Endodermal cell (in vitro differentiated cells): ENCODE measurements around the gene CLGN. TPM values are rescaled to one million over a fixed set of nuclear protein-coding genes. Genes with fewer than 3 reads are reported as not detected.
"Not testable (repeated sequence)": the region's sequence is repeated elsewhere in the genome, so short reads cannot be mapped to it uniquely, and the experiment has no call there.

Experiments used
- DNase-seq: peaks from one replicate; pipeline ENCODE4 v3.0.0-alpha.2; 2017
- H3K27ac ChIP-seq: 2 replicates; pipeline ENCODE4 v1.5.1; 2013; ENCODE audit warnings: mild to moderate bottlenecking, low read depth, low read length, moderate library complexity
- H3K27me3 ChIP-seq: 2 replicates; pipeline ENCODE4 v1.6.1; 2013; ENCODE audit warnings: mild to moderate bottlenecking, low read length, moderate library complexity; ENCODE audit not compliant: insufficient read depth, control insufficient read depth, poor library complexity, severe bottlenecking
- H3K36me3 ChIP-seq: 2 replicates; pipeline ENCODE4 v1.7.0; 2013; ENCODE audit warnings: mild to moderate bottlenecking, low read length, moderate library complexity; ENCODE audit not compliant: control insufficient read depth, insufficient read depth
- H3K4me1 ChIP-seq: one replicate; pipeline ENCODE4 v1.7.0; 2013; ENCODE audit warnings: low read length; ENCODE audit not compliant: control insufficient read depth, insufficient read depth
- H3K4me3 ChIP-seq: 2 replicates; pipeline ENCODE4 v1.5.1; 2013; ENCODE audit warnings: mild to moderate bottlenecking, low read length, moderate library complexity
- H3K9ac ChIP-seq: 2 replicates; pipeline ENCODE4 v1.6.1; 2013; ENCODE audit warnings: mild to moderate bottlenecking, low read length, moderate library complexity; ENCODE audit not compliant: poor library complexity, severe bottlenecking; ENCODE audit errors: extremely low read depth
- H3K9me3 ChIP-seq: 2 replicates; pipeline ENCODE4 v1.6.1; 2013; ENCODE audit warnings: mild to moderate bottlenecking, low read length, moderate library complexity; ENCODE audit not compliant: control insufficient read depth
- H3K27ac Mint-ChIP-seq: 2 replicates; pipeline ENCODE4 v1.8.0; 2020; ENCODE audit warnings: mixed read lengths
- H3K27me3 Mint-ChIP-seq: 2 replicates; pipeline ENCODE4 v1.8.0; 2021; ENCODE audit warnings: mild to moderate bottlenecking, mixed read lengths; ENCODE audit not compliant: insufficient read depth
- H3K36me3 Mint-ChIP-seq: 2 replicates; pipeline ENCODE4 v1.8.0; 2020; ENCODE audit warnings: low read depth, mixed read lengths
- H3K4me1 Mint-ChIP-seq: 2 replicates; pipeline ENCODE4 v1.8.0; 2020; ENCODE audit warnings: mixed read lengths
- H3K4me3 Mint-ChIP-seq: 2 replicates; pipeline ENCODE4 v1.8.0; 2020; ENCODE audit warnings: mild to moderate bottlenecking, moderate library complexity, mixed read lengths
- H3K9me3 Mint-ChIP-seq: 2 replicates; pipeline ENCODE4 v1.8.0; 2020; ENCODE audit warnings: mild to moderate bottlenecking, mixed read lengths
- WGBS, 2 experiments: methylation state at CpG; one replicate each; pipeline versions ENCODE4 v1.1.5 to v1.1.7; 2013; ENCODE audit warnings: missing lambda C conversion rate in 2 of 2, mixed read lengths in 1 of 2; ENCODE audit not compliant: insufficient coverage in 1 of 2, insufficient read length in 1 of 2; 5-methylcytosine and 5-hydroxymethylcytosine counted together
- total RNA-seq, 2 donors: library from RNA; stranded (reverse); fragmentation: NEBNext Ultra II Directional in 1 of 2; extraction: Animal tissue kit (Norgen Biotek cat#: 25700) in 1 of 2; gene quantifications; 2 replicates in 1 of 2; 3 replicates in 1 of 2; pipeline ENCODE4 v1.2.1, GENCODE V29; 2021
- TF ChIP-seq, protein P1 (sequence below): fragments of 200-600 bp; sonication (generic); conservative IDR thresholded peaks from 2 replicates; pipeline ENCODE4 v1.5.0; 2021; ENCODE audit warnings: antibody characterized with exemption, mild to moderate bottlenecking

Gene CLGN
- total RNA-seq, 2 donors from 2014 or later = 3.8 to 4.6 TPM

DNA sequence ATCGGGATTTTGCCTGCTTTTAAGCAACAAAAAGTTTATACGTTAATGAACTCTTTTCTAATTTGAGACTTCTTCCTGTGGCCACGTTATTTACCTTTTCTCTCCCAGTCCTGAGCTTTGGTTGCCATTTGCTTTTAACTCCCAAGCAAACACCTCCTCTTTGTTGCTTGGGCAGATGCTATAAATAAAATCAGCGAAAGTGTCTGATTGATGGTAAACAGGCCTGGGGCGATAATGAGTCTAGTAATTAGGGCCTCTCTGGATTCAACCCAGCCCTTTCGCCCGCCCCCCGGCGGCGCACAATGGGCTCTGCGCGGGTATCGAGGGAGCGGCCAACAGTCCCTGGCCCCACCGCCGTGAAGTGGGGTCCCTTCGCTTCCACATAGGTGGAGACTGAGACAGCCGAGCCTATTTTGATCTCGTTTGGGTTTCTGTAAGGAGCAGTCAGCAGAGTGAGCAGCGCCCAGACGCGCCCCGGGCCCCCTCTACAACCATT lies 790 bp downstream of the CLGN start:
- DNase-seq = no peak
- WGBS, 2 experiments = 7 to 11% methylated on average over 21 to 23 of the region's 23 CpGs
- H3K27me3 Mint-ChIP-seq = peaks cover 36% of the 10 kb centered on the region
- peak overlapping the region; percentile 71 for H3K4me3 Mint-ChIP-seq
- Histone ChIP-seq H3K4me1 (no peaks in the 10 kb centered on the region), H3K9me3 (no peaks in the 10 kb centered on the region), H3K27ac (peak overlapping the region; percentile 52), H3K4me3 (peak overlapping the region; percentile 90), H3K36me3 (no peaks in the 10 kb centered on the region), H3K9ac (peak overlapping the region; percentile 29), H3K27me3 (peaks cover 15% of the 10 kb centered on the region)
- H3K9me3 Mint-ChIP-seq = no peaks in the 10 kb centered on the region
- no peaks in the 10 kb centered on the region for H3K36me3 Mint-ChIP-seq
- peak overlapping the region; percentile 47 for H3K27ac Mint-ChIP-seq
- TF ChIP-seq, protein P1, sequence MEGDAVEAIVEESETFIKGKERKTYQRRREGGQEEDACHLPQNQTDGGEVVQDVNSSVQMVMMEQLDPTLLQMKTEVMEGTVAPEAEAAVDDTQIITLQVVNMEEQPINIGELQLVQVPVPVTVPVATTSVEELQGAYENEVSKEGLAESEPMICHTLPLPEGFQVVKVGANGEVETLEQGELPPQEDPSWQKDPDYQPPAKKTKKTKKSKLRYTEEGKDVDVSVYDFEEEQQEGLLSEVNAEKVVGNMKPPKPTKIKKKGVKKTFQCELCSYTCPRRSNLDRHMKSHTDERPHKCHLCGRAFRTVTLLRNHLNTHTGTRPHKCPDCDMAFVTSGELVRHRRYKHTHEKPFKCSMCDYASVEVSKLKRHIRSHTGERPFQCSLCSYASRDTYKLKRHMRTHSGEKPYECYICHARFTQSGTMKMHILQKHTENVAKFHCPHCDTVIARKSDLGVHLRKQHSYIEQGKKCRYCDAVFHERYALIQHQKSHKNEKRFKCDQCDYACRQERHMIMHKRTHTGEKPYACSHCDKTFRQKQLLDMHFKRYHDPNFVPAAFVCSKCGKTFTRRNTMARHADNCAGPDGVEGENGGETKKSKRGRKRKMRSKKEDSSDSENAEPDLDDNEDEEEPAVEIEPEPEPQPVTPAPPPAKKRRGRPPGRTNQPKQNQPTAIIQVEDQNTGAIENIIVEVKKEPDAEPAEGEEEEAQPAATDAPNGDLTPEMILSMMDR = peak; percentile 45
- H3K4me1 Mint-ChIP-seq = peaks cover 10% of the 10 kb centered on the region

DNA sequence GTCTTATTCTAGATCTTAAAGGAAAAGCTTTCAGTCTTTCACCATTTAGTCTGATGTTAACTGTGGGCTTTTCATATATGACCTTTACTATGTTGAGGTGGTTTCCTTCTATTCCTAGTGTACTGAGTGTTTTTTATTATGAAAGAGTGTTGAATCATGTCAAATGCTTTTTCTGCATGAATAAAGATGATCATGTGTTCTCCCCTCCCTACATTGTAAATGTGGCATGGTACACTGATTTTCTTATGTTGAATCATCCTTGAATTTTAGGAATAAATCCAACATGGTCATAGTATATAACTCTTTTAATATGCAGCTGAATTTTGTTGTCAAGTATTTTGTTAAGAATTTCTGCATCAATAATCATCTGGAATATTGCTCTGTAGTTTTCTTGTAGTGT lies 4.3 kb downstream of the CLGN start:
- H3K4me1 Mint-ChIP-seq = peaks cover 10% of the 10 kb centered on the region
- Histone ChIP-seq H3K4me3 (no peak overlapping the region), H3K9me3 (no peaks in the 10 kb centered on the region), H3K27me3 (peaks cover 15% of the 10 kb centered on the region), H3K4me1 (no peaks in the 10 kb centered on the region), H3K27ac (no peak overlapping the region), H3K36me3 (no peaks in the 10 kb centered on the region), H3K9ac (no peak overlapping the region)
- H3K4me3 Mint-ChIP-seq = no peak overlapping the region
- TF ChIP-seq, protein P1 = no peak
- no peaks in the 10 kb centered on the region for H3K9me3 Mint-ChIP-seq
- no peak for DNase-seq
- H3K36me3 Mint-ChIP-seq = no peaks in the 10 kb centered on the region
- H3K27ac Mint-ChIP-seq = no peak overlapping the region
- peaks cover 35% of the 10 kb centered on the region for H3K27me3 Mint-ChIP-seq

DNA sequence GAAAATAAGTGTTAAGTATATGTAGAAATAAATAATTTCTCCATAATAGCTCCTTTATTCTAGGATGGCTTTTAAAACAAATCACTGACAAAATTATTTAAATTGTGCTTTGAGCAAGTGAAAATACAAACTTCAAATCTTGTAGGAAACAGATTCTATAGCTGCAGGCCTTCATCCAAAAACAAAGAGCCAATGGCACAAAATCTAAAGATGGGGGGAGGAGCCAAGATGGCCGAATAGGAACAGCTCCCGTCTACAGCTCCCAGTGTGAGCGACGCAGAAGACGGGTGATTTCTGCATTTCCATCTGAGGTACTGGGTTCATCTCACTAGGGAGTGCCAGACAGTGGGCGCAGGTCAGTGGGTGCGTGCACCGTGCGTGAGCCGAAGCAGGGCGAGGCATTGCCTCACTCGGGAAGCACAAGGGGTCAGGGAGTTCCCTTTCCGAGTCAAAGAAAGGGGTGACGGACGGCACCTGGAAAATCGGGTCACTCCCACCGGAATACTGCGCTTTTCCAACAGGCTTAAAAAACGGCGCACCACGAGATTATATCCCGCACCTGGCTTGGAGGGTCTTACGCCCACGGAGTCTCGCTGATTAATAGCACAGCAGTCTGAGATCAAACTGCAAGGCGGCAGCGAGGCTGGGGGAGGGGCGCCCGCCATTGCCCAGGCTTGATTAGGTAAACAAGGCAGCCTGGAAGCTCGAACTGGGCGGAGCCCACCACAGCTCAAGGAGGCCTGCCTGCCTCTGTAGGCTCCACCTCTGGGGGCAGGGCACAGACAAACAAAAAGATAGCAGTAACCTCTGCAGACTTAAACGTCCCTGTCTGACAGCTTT lies 14.1 kb downstream of the CLGN start:
- peak; percentile 53 for DNase-seq
- H3K27me3 Mint-ChIP-seq, H3K36me3 ChIP-seq, H3K4me3 Mint-ChIP-seq, H3K9ac ChIP-seq, H3K36me3 Mint-ChIP-seq, H3K9me3 Mint-ChIP-seq, H3K4me3 ChIP-seq, H3K27ac Mint-ChIP-seq, H3K27me3 ChIP-seq, H3K9me3 ChIP-seq, H3K4me1 ChIP-seq, H3K4me1 Mint-ChIP-seq, H3K27ac ChIP-seq: not testable (repeated sequence)
- WGBS, 2 experiments = 95 to 98% methylated on average over 13 to 29 of the region's 32 CpGs
